Neural cell (in vitro differentiated cells): ENCODE measurements around the gene C11orf97. TPM values are rescaled to one million over a fixed set of nuclear protein-coding genes. Genes with fewer than 3 reads are reported as not detected.
"Not testable (repeated sequence)": the region's sequence is repeated elsewhere in the genome, so short reads cannot be mapped to it uniquely, and the experiment has no call there.

Experiments
- H2AFZ ChIP-seq: fragments of 200-600, 300-800 bp; sonication (generic), shearing (Covaris generic); 2 replicates; pipeline ENCODE4 v1.6.0; 2014; ENCODE audit warnings: low read depth, mild to moderate bottlenecking, antibody characterized with exemption, low read length, moderate library complexity
- H3F3A ChIP-seq: fragments of 200-600 bp; shearing (Covaris generic); 2 replicates; pipeline ENCODE4 v1.6.1; 2016; ENCODE audit warnings: mild to moderate bottlenecking, moderate library complexity, mixed read lengths, antibody characterized with exemption, low read length; ENCODE audit not compliant: insufficient read depth, poor library complexity, severe bottlenecking
- H3K27ac ChIP-seq: fragments of 200-600, 300-800 bp; sonication (generic), shearing (Covaris generic); 2 replicates; pipeline ENCODE4 v1.5.1; 2014; ENCODE audit warnings: mild to moderate bottlenecking, low read length, moderate library complexity
- H3K27me3 ChIP-seq: fragments of 300-800, 200-600 bp; sonication (generic), shearing (Covaris generic); 2 replicates; pipeline ENCODE4 v1.6.0; 2014; ENCODE audit warnings: mild to moderate bottlenecking, low read depth, low read length, moderate library complexity; ENCODE audit not compliant: insufficient read depth
- H3K36me3 ChIP-seq: fragments of 300-800, 200-600 bp; sonication (generic), shearing (Covaris generic); 2 replicates; pipeline ENCODE4 v1.5.1; 2014; ENCODE audit warnings: mild to moderate bottlenecking, antibody characterized with exemption, low read length, moderate library complexity; ENCODE audit not compliant: insufficient read depth
- H3K4me2 ChIP-seq: fragments of 300-800, 200-600 bp; sonication (generic), shearing (Covaris generic); 2 replicates; pipeline ENCODE4 v1.6.0; 2014; ENCODE audit warnings: mild to moderate bottlenecking, low read length
- H3K4me3 ChIP-seq: fragments of 300-800, 200-600 bp; sonication (generic), shearing (Covaris generic); 2 replicates; pipeline ENCODE4 v1.5.1; 2014; ENCODE audit warnings: mild to moderate bottlenecking, low read length, moderate library complexity
- H3K79me2 ChIP-seq: fragments of 200-600 bp; shearing (Covaris generic); replicated peaks from 2 replicates; pipeline ENCODE4 v1.6.0; 2014; ENCODE audit warnings: mild to moderate bottlenecking, low read length, moderate library complexity; ENCODE audit not compliant: insufficient read depth
- H3K9ac ChIP-seq: fragments of 300-800, 200-600 bp; sonication (generic), shearing (Covaris generic); 2 replicates; pipeline ENCODE4 v1.6.1; 2016; ENCODE audit warnings: mild to moderate bottlenecking, low read length, mixed read lengths
- H3K9me2 ChIP-seq: fragments of 200-600 bp; shearing (Covaris generic); 2 replicates; pipeline ENCODE4 v1.6.1; 2016; ENCODE audit warnings: mild to moderate bottlenecking, low read length, mixed read lengths; ENCODE audit not compliant: insufficient read depth
- H3K9me3 ChIP-seq: fragments of 200-600, 300-800 bp; sonication (generic), shearing (Covaris generic); 2 replicates; pipeline ENCODE4 v1.6.1; 2016; ENCODE audit warnings: mild to moderate bottlenecking, mixed run types, low read length, moderate library complexity, mixed read lengths
- H4K20me1 ChIP-seq: fragments of 200-600 bp; shearing (Covaris generic); 2 replicates; pipeline ENCODE4 v1.6.1; 2016; ENCODE audit warnings: mild to moderate bottlenecking, mixed run types; ENCODE audit not compliant: insufficient read depth
- EP300 ChIP-seq: fragments of 450-650 bp; conservative IDR thresholded peaks from 2 replicates; pipeline ENCODE4 v1.6.1; 2014; ENCODE audit warnings: antibody characterized with exemption, mild to moderate bottlenecking, moderate library complexity; ENCODE audit not compliant: poor library complexity, severe bottlenecking
- EZH2 ChIP-seq: fragments of 200-600, 300-800 bp; shearing (Covaris generic), sonication (generic); IDR thresholded peaks from 2 replicates; pipeline ENCODE4 v1.6.1; 2014; ENCODE audit warnings: antibody characterized with exemption, low read length, borderline replicate concordance, mild to moderate bottlenecking; ENCODE audit not compliant: insufficient read depth, poor library complexity, severe bottlenecking
- MXI1 ChIP-seq: fragments of 450-650 bp; conservative IDR thresholded peaks from 2 replicates; pipeline ENCODE4 v1.6.1; 2014; ENCODE audit warnings: antibody characterized with exemption, mild to moderate bottlenecking; ENCODE audit not compliant: poor library complexity, severe bottlenecking
- POLR2AphosphoS5 ChIP-seq: IDR thresholded peaks from 2 replicates; pipeline ENCODE4 v1.6.1; 2012
- RAD21 ChIP-seq: fragments of 450-650 bp; conservative IDR thresholded peaks from 2 replicates; pipeline ENCODE4 v1.6.1; 2014; ENCODE audit warnings: antibody characterized with exemption, mild to moderate bottlenecking, moderate library complexity
- SMC3 ChIP-seq: fragments of 450-650 bp; conservative IDR thresholded peaks from 2 replicates; pipeline ENCODE4 v1.6.1; 2014; ENCODE audit warnings: antibody characterized with exemption, mild to moderate bottlenecking, moderate library complexity; ENCODE audit not compliant: poor library complexity
- TAF1 ChIP-seq: IDR thresholded peaks from 2 replicates; pipeline ENCODE4 v1.6.1; 2012; ENCODE audit warnings: low read depth
- polyA plus RNA-seq: library from polyadenylated mRNA; depleted of rRNA; stranded (reverse); fragments of >200 nt; gene quantifications from 2 replicates; pipeline ENCODE4 v1.2.3, GENCODE V29; 2014
- TF ChIP-seq, protein P1 (sequence below): IDR thresholded peaks from 2 replicates; pipeline ENCODE4 v1.6.1; 2012; ENCODE audit warnings: borderline replicate concordance
- TF ChIP-seq, protein P2 (sequence below): fragments of 450-650 bp; IDR thresholded peaks from 2 replicates; pipeline ENCODE4 v1.5.1; 2014; ENCODE audit warnings: antibody characterized with exemption, mild to moderate bottlenecking, moderate library complexity; ENCODE audit not compliant: poor library complexity, severe bottlenecking

Gene C11orf97
- polyA plus RNA-seq, 1 donor from 2014 or later = 0.47 TPM

DNA sequence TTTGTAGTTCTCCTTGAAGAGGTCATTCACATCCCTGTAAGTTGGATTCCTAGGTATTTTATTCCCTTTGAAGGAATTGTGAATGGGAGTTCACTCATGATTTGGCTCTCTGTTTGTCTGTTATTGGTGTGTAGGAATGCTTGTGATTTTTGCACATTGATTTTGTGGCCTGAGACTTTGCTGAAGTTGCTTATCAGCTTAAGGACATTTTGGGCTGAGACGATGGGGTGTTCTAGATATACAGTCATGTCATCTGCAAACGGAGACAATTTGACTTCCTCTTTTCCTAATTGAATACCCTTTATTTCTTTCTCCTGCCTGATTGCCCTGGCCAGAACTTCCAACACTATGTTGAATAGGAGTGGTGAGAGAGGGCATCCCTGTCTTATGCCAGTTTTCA is 60.7 kb downstream of the C11orf97 start:
- H4K20me1 ChIP-seq, H3K9me2 ChIP-seq, H3K4me3 ChIP-seq, H3K36me3 ChIP-seq, H3K9ac ChIP-seq, H3K4me2 ChIP-seq, H3K9me3 ChIP-seq, H3K27me3 ChIP-seq, H2AFZ ChIP-seq, H3K27ac ChIP-seq, H3K79me2 ChIP-seq, H3F3A ChIP-seq: not testable (repeated sequence)

DNA sequence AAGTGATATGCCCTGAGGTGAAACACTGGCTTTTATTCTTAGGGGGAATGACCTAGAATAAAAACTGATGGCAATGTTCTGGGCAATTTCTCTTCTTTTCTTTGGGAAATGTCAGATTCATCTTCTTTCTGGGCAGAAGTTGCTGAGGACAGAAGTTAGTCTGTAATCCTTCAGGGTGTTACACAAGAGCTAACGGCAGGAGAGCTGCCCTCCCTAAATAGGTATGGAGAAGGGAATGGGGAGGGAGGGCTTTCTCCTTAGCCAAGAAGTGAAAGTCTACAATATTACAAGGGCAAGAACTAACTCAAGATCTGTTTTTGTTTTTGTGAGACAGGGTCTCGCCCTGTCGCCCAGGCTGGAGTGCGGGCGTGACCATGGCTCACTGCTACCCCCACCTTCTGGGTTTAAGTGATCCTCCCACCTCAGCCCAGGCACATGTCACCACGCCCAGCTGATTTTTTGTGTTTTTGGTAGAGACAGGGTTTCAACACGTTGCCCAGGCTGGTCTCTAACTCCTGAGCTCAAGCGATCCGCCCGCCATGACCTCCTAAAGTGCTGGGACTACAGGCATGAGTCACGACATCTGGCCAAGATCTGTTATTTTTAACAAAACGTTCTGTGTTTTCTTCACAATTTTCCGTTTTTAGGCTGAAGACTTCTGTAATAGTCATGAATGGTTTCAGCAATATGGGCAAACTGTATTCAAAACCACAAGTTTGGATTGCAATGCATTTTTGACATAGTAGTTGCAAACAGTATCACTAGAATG is 62.1 kb downstream of the C11orf97 start:
- H3K9me2 ChIP-seq = no peaks in the 10 kb centered on the region
- no peaks in the 10 kb centered on the region for H3K9me3 ChIP-seq
- H4K20me1 ChIP-seq = no peaks in the 10 kb centered on the region
- H3K27me3 ChIP-seq = no peaks in the 10 kb centered on the region
- H3K27ac ChIP-seq = no peak overlapping the region
- H2AFZ ChIP-seq = no peak overlapping the region
- no peaks in the 10 kb centered on the region for H3K79me2 ChIP-seq
- H3K4me2 ChIP-seq = no peak overlapping the region
- no peak overlapping the region for H3K4me3 ChIP-seq
- H3F3A ChIP-seq = no peaks in the 10 kb centered on the region
- no peak overlapping the region for H3K9ac ChIP-seq
- TF ChIP-seq SMC3 (no peak), EP300 (no peak), EZH2 (no peak), TAF1 (no peak), MXI1 (no peak), POLR2AphosphoS5 (no peak), RAD21 (no peak)
- TF ChIP-seq, protein P1, sequence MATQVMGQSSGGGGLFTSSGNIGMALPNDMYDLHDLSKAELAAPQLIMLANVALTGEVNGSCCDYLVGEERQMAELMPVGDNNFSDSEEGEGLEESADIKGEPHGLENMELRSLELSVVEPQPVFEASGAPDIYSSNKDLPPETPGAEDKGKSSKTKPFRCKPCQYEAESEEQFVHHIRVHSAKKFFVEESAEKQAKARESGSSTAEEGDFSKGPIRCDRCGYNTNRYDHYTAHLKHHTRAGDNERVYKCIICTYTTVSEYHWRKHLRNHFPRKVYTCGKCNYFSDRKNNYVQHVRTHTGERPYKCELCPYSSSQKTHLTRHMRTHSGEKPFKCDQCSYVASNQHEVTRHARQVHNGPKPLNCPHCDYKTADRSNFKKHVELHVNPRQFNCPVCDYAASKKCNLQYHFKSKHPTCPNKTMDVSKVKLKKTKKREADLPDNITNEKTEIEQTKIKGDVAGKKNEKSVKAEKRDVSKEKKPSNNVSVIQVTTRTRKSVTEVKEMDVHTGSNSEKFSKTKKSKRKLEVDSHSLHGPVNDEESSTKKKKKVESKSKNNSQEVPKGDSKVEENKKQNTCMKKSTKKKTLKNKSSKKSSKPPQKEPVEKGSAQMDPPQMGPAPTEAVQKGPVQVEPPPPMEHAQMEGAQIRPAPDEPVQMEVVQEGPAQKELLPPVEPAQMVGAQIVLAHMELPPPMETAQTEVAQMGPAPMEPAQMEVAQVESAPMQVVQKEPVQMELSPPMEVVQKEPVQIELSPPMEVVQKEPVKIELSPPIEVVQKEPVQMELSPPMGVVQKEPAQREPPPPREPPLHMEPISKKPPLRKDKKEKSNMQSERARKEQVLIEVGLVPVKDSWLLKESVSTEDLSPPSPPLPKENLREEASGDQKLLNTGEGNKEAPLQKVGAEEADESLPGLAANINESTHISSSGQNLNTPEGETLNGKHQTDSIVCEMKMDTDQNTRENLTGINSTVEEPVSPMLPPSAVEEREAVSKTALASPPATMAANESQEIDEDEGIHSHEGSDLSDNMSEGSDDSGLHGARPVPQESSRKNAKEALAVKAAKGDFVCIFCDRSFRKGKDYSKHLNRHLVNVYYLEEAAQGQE = no peak
- TF ChIP-seq, protein P2, sequence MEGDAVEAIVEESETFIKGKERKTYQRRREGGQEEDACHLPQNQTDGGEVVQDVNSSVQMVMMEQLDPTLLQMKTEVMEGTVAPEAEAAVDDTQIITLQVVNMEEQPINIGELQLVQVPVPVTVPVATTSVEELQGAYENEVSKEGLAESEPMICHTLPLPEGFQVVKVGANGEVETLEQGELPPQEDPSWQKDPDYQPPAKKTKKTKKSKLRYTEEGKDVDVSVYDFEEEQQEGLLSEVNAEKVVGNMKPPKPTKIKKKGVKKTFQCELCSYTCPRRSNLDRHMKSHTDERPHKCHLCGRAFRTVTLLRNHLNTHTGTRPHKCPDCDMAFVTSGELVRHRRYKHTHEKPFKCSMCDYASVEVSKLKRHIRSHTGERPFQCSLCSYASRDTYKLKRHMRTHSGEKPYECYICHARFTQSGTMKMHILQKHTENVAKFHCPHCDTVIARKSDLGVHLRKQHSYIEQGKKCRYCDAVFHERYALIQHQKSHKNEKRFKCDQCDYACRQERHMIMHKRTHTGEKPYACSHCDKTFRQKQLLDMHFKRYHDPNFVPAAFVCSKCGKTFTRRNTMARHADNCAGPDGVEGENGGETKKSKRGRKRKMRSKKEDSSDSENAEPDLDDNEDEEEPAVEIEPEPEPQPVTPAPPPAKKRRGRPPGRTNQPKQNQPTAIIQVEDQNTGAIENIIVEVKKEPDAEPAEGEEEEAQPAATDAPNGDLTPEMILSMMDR = no peak
- no peaks in the 10 kb centered on the region for H3K36me3 ChIP-seq

DNA sequence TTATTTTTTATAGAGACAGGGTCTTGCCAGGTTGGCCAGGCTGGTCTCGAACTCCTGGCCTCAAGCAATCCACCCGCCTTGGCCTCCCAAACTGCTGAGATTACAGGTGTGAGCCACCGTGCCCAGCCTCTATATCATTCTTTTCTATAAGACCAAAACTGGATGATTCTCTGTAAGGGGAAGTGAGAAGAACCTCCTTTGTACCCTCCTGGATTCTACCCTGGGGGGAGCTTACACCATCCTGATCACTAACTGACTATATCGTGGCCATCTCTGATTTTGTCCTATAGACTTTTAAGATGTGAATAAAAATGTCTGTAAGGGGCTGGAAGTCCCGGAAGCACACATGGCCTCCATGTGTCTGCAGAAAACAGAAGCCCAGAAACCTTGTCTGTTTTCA is 64.0 kb downstream of the C11orf97 start:
- no peak overlapping the region for H3K4me2 ChIP-seq
- no peaks in the 10 kb centered on the region for H3K79me2 ChIP-seq
- H4K20me1 ChIP-seq = no peaks in the 10 kb centered on the region
- H3K4me3 ChIP-seq = no peak overlapping the region
- no peak overlapping the region for H2AFZ ChIP-seq
- H3F3A ChIP-seq = no peaks in the 10 kb centered on the region
- no peak overlapping the region for H3K27ac ChIP-seq
- H3K27me3 ChIP-seq = no peaks in the 10 kb centered on the region
- H3K9me3 ChIP-seq = no peaks in the 10 kb centered on the region
- no peak overlapping the region for H3K9ac ChIP-seq
- TF ChIP-seq POLR2AphosphoS5 (no peak), TAF1 (no peak), RAD21 (no peak), MXI1 (no peak), SMC3 (no peak), EZH2 (no peak), EP300 (no peak)
- TF ChIP-seq, protein P1 = no peak
- TF ChIP-seq, protein P2 = no peak
- H3K9me2 ChIP-seq = no peaks in the 10 kb centered on the region
- no peaks in the 10 kb centered on the region for H3K36me3 ChIP-seq
